H1 (cell line): Measurements from ENCODE around the gene PIGT. TPM values are rescaled to one million over a fixed set of nuclear protein-coding genes. Genes with fewer than 3 reads are reported as not detected.

Source experiments
- CBX5 ChIP-seq: fragments of 300-800, 300-1000 bp; sonication (generic); IDR thresholded peaks from 2 replicates; pipeline ENCODE4 v1.7.1; 2016; ENCODE audit warnings: antibody characterized with exemption, low read length, low read depth
- CEBPB ChIP-seq: IDR thresholded peaks from 2 replicates; pipeline ENCODE4 v1.6.1; 2012; ENCODE audit warnings: low read depth, low read length
- CHD1 ChIP-seq: IDR thresholded peaks from 2 replicates; pipeline ENCODE4 v1.6.1; 2012; ENCODE audit warnings: low read depth, low read length, improper control_type of control experiment
- EZH2 ChIP-seq: fragments of 200-600 bp; sonication (generic); IDR thresholded peaks from 2 replicates; pipeline ENCODE4 v1.7.1; 2012; ENCODE audit warnings: low read depth, mild to moderate bottlenecking, moderate library complexity, low read length, inconsistent platforms; ENCODE audit not compliant: severe bottlenecking
- NRF1 ChIP-seq: IDR thresholded peaks from 2 replicates; pipeline ENCODE4 v1.6.1; 2011; ENCODE audit warnings: mild to moderate bottlenecking, low read depth, low read length, improper control_type of control experiment
- RAD21 ChIP-seq, 2 experiments: IDR thresholded peaks in 1 of 2; conservative IDR thresholded peaks in 1 of 2; 2 replicates each; pipeline ENCODE4 v1.6.1; 2011; ENCODE audit warnings: low read depth in 2 of 2, low read length in 2 of 2, improper control_type of control experiment in 1 of 2, inconsistent platforms in 1 of 2, mild to moderate bottlenecking in 1 of 2, moderate library complexity in 1 of 2
- SUZ12 ChIP-seq: fragments of 200-600 bp; sonication (generic); IDR thresholded peaks from 2 replicates; pipeline ENCODE4 v1.6.1; 2012; ENCODE audit warnings: mild to moderate bottlenecking, inconsistent platforms, low read length, moderate library complexity, mixed read lengths
- polyA plus RNA-seq, 7 experiments: library from polyadenylated mRNA; depleted of rRNA in 3 of 7; stranded (reverse) in 5 of 7; unstranded in 2 of 7; fragments of >200 nt in 5 of 7; fragments of 200-250 nt in 2 of 7; gene quantifications; 1 replicate in 5 of 7; 2 replicates in 1 of 7; 4 replicates in 1 of 7; pipeline versions ENCODE4 v1.2.1 to v1.2.3, GENCODE V29; 2011 to 2013; ENCODE audit warnings: missing spikeins in 2 of 7, mixed read lengths in 2 of 7
- total RNA-seq: library from RNA; stranded (reverse); fragmentation: NEBNext Ultra II Directional; extraction: Animal tissue kit (Norgen Biotek cat#: 25700); gene quantifications from 2 replicates; pipeline ENCODE4 v1.2.1, GENCODE V29; 2021
- TF ChIP-seq, protein P1 (sequence below): fragments of 300-600 bp; sonication (generic); IDR thresholded peaks from 2 replicates; pipeline ENCODE4 v1.7.1; 2012; ENCODE audit warnings: low read length, moderate library complexity, mild to moderate bottlenecking, inconsistent platforms; ENCODE audit not compliant: insufficient replicate concordance
- TF ChIP-seq, protein P2 (sequence below): IDR thresholded peaks from 2 replicates; pipeline ENCODE4 v1.6.1; 2011; ENCODE audit warnings: low read depth, mild to moderate bottlenecking, low read length; ENCODE audit not compliant: insufficient read depth

PIGT gene
- total and polyA plus RNA-seq, 2 of the 8 experiments (the other 6 are each of a cell fraction or from before 2014, with no cell fraction given) = 66.0 to 89.7 TPM

DNA sequence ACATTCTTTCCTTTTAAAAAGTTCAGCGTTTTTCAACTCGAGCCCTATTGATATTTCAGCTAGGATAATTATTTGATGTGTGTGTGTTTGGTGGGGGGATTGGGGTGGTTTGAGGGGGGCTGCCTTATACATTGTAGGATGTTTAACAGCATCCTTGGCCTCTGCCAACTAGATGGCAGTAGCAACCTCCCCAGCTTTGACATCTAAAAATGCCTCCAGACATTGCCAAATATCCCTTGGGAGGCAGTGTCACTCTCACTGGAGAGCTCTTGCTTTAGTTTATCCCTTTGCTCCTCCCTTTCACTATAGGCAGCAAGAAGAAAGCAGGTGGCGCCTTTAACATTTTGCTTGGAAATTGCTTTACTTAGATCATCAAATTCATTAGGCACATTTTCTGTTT is 23.2 kb upstream of the PIGT start (continued):
- TF ChIP-seq, protein P1, sequence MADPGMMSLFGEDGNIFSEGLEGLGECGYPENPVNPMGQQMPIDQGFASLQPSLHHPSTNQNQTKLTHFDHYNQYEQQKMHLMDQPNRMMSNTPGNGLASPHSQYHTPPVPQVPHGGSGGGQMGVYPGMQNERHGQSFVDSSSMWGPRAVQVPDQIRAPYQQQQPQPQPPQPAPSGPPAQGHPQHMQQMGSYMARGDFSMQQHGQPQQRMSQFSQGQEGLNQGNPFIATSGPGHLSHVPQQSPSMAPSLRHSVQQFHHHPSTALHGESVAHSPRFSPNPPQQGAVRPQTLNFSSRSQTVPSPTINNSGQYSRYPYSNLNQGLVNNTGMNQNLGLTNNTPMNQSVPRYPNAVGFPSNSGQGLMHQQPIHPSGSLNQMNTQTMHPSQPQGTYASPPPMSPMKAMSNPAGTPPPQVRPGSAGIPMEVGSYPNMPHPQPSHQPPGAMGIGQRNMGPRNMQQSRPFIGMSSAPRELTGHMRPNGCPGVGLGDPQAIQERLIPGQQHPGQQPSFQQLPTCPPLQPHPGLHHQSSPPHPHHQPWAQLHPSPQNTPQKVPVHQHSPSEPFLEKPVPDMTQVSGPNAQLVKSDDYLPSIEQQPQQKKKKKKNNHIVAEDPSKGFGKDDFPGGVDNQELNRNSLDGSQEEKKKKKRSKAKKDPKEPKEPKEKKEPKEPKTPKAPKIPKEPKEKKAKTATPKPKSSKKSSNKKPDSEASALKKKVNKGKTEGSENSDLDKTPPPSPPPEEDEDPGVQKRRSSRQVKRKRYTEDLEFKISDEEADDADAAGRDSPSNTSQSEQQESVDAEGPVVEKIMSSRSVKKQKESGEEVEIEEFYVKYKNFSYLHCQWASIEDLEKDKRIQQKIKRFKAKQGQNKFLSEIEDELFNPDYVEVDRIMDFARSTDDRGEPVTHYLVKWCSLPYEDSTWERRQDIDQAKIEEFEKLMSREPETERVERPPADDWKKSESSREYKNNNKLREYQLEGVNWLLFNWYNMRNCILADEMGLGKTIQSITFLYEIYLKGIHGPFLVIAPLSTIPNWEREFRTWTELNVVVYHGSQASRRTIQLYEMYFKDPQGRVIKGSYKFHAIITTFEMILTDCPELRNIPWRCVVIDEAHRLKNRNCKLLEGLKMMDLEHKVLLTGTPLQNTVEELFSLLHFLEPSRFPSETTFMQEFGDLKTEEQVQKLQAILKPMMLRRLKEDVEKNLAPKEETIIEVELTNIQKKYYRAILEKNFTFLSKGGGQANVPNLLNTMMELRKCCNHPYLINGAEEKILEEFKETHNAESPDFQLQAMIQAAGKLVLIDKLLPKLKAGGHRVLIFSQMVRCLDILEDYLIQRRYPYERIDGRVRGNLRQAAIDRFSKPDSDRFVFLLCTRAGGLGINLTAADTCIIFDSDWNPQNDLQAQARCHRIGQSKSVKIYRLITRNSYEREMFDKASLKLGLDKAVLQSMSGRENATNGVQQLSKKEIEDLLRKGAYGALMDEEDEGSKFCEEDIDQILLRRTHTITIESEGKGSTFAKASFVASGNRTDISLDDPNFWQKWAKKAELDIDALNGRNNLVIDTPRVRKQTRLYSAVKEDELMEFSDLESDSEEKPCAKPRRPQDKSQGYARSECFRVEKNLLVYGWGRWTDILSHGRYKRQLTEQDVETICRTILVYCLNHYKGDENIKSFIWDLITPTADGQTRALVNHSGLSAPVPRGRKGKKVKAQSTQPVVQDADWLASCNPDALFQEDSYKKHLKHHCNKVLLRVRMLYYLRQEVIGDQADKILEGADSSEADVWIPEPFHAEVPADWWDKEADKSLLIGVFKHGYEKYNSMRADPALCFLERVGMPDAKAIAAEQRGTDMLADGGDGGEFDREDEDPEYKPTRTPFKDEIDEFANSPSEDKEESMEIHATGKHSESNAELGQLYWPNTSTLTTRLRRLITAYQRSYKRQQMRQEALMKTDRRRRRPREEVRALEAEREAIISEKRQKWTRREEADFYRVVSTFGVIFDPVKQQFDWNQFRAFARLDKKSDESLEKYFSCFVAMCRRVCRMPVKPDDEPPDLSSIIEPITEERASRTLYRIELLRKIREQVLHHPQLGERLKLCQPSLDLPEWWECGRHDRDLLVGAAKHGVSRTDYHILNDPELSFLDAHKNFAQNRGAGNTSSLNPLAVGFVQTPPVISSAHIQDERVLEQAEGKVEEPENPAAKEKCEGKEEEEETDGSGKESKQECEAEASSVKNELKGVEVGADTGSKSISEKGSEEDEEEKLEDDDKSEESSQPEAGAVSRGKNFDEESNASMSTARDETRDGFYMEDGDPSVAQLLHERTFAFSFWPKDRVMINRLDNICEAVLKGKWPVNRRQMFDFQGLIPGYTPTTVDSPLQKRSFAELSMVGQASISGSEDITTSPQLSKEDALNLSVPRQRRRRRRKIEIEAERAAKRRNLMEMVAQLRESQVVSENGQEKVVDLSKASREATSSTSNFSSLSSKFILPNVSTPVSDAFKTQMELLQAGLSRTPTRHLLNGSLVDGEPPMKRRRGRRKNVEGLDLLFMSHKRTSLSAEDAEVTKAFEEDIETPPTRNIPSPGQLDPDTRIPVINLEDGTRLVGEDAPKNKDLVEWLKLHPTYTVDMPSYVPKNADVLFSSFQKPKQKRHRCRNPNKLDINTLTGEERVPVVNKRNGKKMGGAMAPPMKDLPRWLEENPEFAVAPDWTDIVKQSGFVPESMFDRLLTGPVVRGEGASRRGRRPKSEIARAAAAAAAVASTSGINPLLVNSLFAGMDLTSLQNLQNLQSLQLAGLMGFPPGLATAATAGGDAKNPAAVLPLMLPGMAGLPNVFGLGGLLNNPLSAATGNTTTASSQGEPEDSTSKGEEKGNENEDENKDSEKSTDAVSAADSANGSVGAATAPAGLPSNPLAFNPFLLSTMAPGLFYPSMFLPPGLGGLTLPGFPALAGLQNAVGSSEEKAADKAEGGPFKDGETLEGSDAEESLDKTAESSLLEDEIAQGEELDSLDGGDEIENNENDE = no peak
- TF ChIP-seq CBX5 (no peak), CEBPB (0 out of 2 replicates have a peak, but pooled peaks have one; percentile 19), SUZ12 (no peak), RAD21 (IDR thresholded peaks at IDR 0.05 in 1 of 2, conservative IDR thresholded peaks at IDR 0.05 in 1 of 2; ENCODE audit: low read depth in 2 of 2, low read length in 2 of 2) (peak; percentile 28 to 44; a peak in 3 of 4 replicates), CHD1 (no peak), EZH2 (no peak), NRF1 (no peak)
- TF ChIP-seq, protein P2, sequence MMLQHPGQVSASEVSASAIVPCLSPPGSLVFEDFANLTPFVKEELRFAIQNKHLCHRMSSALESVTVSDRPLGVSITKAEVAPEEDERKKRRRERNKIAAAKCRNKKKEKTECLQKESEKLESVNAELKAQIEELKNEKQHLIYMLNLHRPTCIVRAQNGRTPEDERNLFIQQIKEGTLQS = no peak
